CD14-positive monocyte (primary cell): ENCODE data around the gene ZNF726. TPM values are rescaled to one million over a fixed set of nuclear protein-coding genes. Genes with fewer than 3 reads are reported as not detected.
A peak's percentile ranks its signal among the peaks of the same experiment; 100 is the strongest.
"Not testable (repeated sequence)": the region's sequence is repeated elsewhere in the genome, so short reads cannot be mapped to it uniquely, and the experiment has no call there.

Source experiments
- DNase-seq, 3 donors: peaks; one replicate each; pipeline ENCODE4 v3.0.0-alpha.2; 2011 to 2022
- H2AFZ ChIP-seq: 2 replicates; pipeline ENCODE4 v1.6.0; 2012; ENCODE audit warnings: mild to moderate bottlenecking, low read depth, low read length, inconsistent platforms; ENCODE audit not compliant: insufficient read depth, poor library complexity, severe bottlenecking
- H3K27ac ChIP-seq, 2 donors: 1 replicate in 1 of 2; 2 replicates in 1 of 2; pipeline ENCODE4 v1.5.1; 2012 to 2013; ENCODE audit warnings: low read length in 2 of 2, control low read depth in 1 of 2, inconsistent platforms in 1 of 2, low read depth in 1 of 2, mild to moderate bottlenecking in 1 of 2
- H3K27me3 ChIP-seq, 2 donors: one replicate each; pipeline versions ENCODE4 v1.6.0 to v1.6.1; 2011 to 2013; ENCODE audit warnings: low read length in 2 of 2; ENCODE audit not compliant: control insufficient read depth in 2 of 2, insufficient read depth in 2 of 2
- H3K36me3 ChIP-seq, 2 donors: replicated peaks in 1 of 2; 1 replicate in 1 of 2; 2 replicates in 1 of 2; pipeline versions ENCODE4 v1.5.1 to v1.6.1; 2012 to 2013; ENCODE audit warnings: low read length in 2 of 2, control low read depth in 1 of 2, inconsistent platforms in 1 of 2, mild to moderate bottlenecking in 1 of 2; ENCODE audit not compliant: insufficient read depth in 2 of 2, control insufficient read depth in 1 of 2
- H3K4me1 ChIP-seq, 2 donors: 1 replicate in 1 of 2; 2 replicates in 1 of 2; pipeline versions ENCODE4 v1.5.1 to v1.6.1; 2012 to 2013; ENCODE audit warnings: low read length in 2 of 2, control low read depth in 1 of 2, inconsistent platforms in 1 of 2, mild to moderate bottlenecking in 1 of 2, moderate library complexity in 1 of 2; ENCODE audit not compliant: insufficient read depth in 2 of 2, control insufficient read depth in 1 of 2
- H3K4me2 ChIP-seq: replicated peaks from 2 replicates; pipeline ENCODE3; 2012; ENCODE audit warnings: low read length, moderate library complexity, mild to moderate bottlenecking; ENCODE audit not compliant: poor library complexity, severe bottlenecking; ENCODE audit errors: extremely low read depth
- H3K4me3 ChIP-seq, 3 experiments: fragments of 200-600 bp in 1 of 3; sonication (generic) in 1 of 3; replicated peaks in 1 of 3; 1 replicate in 2 of 3; 2 replicates in 1 of 3; pipeline ENCODE4 v1.5.1; 2011 to 2013; ENCODE audit warnings: low read length in 3 of 3, mild to moderate bottlenecking in 3 of 3, control low read depth in 2 of 3, low read depth in 2 of 3, inconsistent platforms in 1 of 3, moderate library complexity in 1 of 3
- H3K79me2 ChIP-seq: 2 replicates; pipeline ENCODE4 v1.6.0; 2012; ENCODE audit warnings: mild to moderate bottlenecking, control low read depth, inconsistent platforms, low read length, moderate library complexity; ENCODE audit not compliant: insufficient read depth
- H3K9ac ChIP-seq: 2 replicates; pipeline ENCODE4 v1.6.0; 2017; ENCODE audit warnings: low read length, mild to moderate bottlenecking; ENCODE audit not compliant: insufficient read depth, poor library complexity, severe bottlenecking
- H3K9me3 ChIP-seq, 2 donors: replicated peaks in 1 of 2; 1 replicate in 1 of 2; 2 replicates in 1 of 2; pipeline versions ENCODE4 v1.5.1 to v1.6.1; 2012 to 2013; ENCODE audit warnings: low read length in 2 of 2, control low read depth in 1 of 2; ENCODE audit not compliant: control insufficient read depth in 1 of 2, insufficient read depth in 1 of 2
- H4K20me1 ChIP-seq: 2 replicates; pipeline ENCODE4 v1.6.0; 2012; ENCODE audit warnings: mild to moderate bottlenecking, low read length, control low read depth, moderate library complexity; ENCODE audit not compliant: insufficient read depth
- H3K27ac Mint-ChIP-seq, 7 donors: one replicate each; pipeline ENCODE4 v1.8.0; 2020; ENCODE audit warnings: mild to moderate bottlenecking in 7 of 7, mixed read lengths in 7 of 7, moderate library complexity in 6 of 7, inconsistent platforms in 2 of 7
- H3K27me3 Mint-ChIP-seq, 3 donors: one replicate each; pipeline ENCODE4 v1.8.0; 2021 to 2022; ENCODE audit warnings: low read depth in 3 of 3, mild to moderate bottlenecking in 3 of 3, mixed read lengths in 3 of 3, moderate library complexity in 3 of 3, inconsistent platforms in 1 of 3
- H3K36me3 Mint-ChIP-seq, 2 donors: one replicate each; pipeline ENCODE4 v1.8.0; 2020; ENCODE audit warnings: mixed read lengths in 2 of 2, inconsistent platforms in 1 of 2, mild to moderate bottlenecking in 1 of 2
- H3K4me1 Mint-ChIP-seq: one replicate; pipeline ENCODE4 v1.8.0; 2020; ENCODE audit warnings: mild to moderate bottlenecking, mixed read lengths
- H3K4me3 Mint-ChIP-seq, 2 donors: one replicate each; pipeline ENCODE4 v1.8.0; 2020; ENCODE audit warnings: mild to moderate bottlenecking in 2 of 2, mixed read lengths in 2 of 2, moderate library complexity in 1 of 2
- H3K9me3 Mint-ChIP-seq, 7 donors: one replicate each; pipeline ENCODE4 v1.8.0; 2020 to 2022; ENCODE audit warnings: mixed read lengths in 7 of 7, mild to moderate bottlenecking in 6 of 7, moderate library complexity in 6 of 7, inconsistent platforms in 2 of 7
- CTCF ChIP-seq: fragments of 200-600 bp; IDR thresholded peaks from one replicate; pipeline ENCODE4 v1.8.0; 2022; ENCODE audit warnings: antibody characterized with exemption, mild to moderate bottlenecking
- WGBS: methylation state at CpG from one replicate; pipeline ENCODE4 v1.1.5; 2013; ENCODE audit warnings: missing lambda C conversion rate; ENCODE audit not compliant: insufficient coverage; 5-methylcytosine and 5-hydroxymethylcytosine counted together
- intact Hi-C, 2 donors: fragments of 100-400 bp; cut with micrococcal nuclease; formaldehyde crosslinking; loops; one replicate each; pipeline versions ENCODE4 v1.15.0 to v1.15.1; 2023
- polyA plus RNA-seq, 3 donors: library from polyadenylated mRNA; depleted of rRNA in 1 of 3; unstranded in 2 of 3; stranded (reverse) in 1 of 3; fragments of 300-500 nt in 2 of 3; fragments of >200 nt in 1 of 3; fragmentation: Illumina TruSeq in 2 of 3; gene quantifications; 1 replicate in 2 of 3; 2 replicates in 1 of 3; pipeline ENCODE4 v1.2.3, GENCODE V29; 2012 to 2021

The ZNF726 gene
- polyA plus RNA-seq, 3 donors = 0.10 to 0.34 (median 0.28) TPM

- H2AFZ ChIP-seq = no peak overlapping the region
- H3K9me3 ChIP-seq = peaks cover 26 to 46% of the 10 kb centered on the region in 2 donors
- no peaks in the 10 kb centered on the region for H3K79me2 ChIP-seq
- H3K4me1 ChIP-seq = no peaks in the 10 kb centered on the region
- no peak overlapping the region for H3K9ac ChIP-seq
- Mint-ChIP-seq H3K27ac (no peak overlapping the region), H3K9me3 (peaks cover 24 to 45% (median 40%) of the 10 kb centered on the region in 7 donors), H3K36me3 (no peaks in the 10 kb centered on the region), H3K4me1 (no peaks in the 10 kb centered on the region), H3K27me3 (peaks cover 17 to 26% (median 19%) of the 10 kb centered on the region in 3 donors), H3K4me3 (peak overlapping the region in 1 of 2 donors; percentile 57)
- no peak for DNase-seq
- H4K20me1 ChIP-seq = no peaks in the 10 kb centered on the region
- H3K36me3 ChIP-seq = no peaks in the 10 kb centered on the region
- intact Hi-C loops = no loop called here
- H3K27me3 ChIP-seq = peaks cover 0 to 16% of the 10 kb centered on the region in 2 donors
- no peak overlapping the region for H3K4me2 ChIP-seq
- WGBS = 27% methylated on average over 14 of the region's 16 CpGs
- H3K27ac ChIP-seq = no peak overlapping the region
- no peak for TF ChIP-seq CTCF
- H3K4me3 ChIP-seq = no peak overlapping the region
Observed at GRCh38 chr19:23972161-23972560, 57.5 kb downstream of the ZNF726 start.

- peaks cover 38 to 57% of the 10 kb centered on the region in 2 donors for H3K9me3 ChIP-seq
- Mint-ChIP-seq H3K27ac (no peak overlapping the region), H3K4me3 (no peak overlapping the region), H3K27me3 (peaks cover 17 to 26% (median 19%) of the 10 kb centered on the region in 3 donors), H3K9me3 (peaks cover 29 to 61% (median 49%) of the 10 kb centered on the region in 7 donors), H3K36me3 (no peaks in the 10 kb centered on the region), H3K4me1 (no peaks in the 10 kb centered on the region)
- no peak overlapping the region for H2AFZ ChIP-seq
- no peaks in the 10 kb centered on the region for H3K36me3 ChIP-seq
- no peaks in the 10 kb centered on the region for H3K4me1 ChIP-seq
- H3K27ac ChIP-seq = no peak overlapping the region
- no peak overlapping the region for H3K9ac ChIP-seq
- no peak for DNase-seq
- peaks cover 0 to 16% of the 10 kb centered on the region in 2 donors for H3K27me3 ChIP-seq
- H3K79me2 ChIP-seq = no peaks in the 10 kb centered on the region
- no peak overlapping the region for H3K4me3 ChIP-seq
- WGBS = 100% methylated on average over 1 of the region's 2 CpGs
- no peaks in the 10 kb centered on the region for H4K20me1 ChIP-seq
- intact Hi-C loops = no loop called here
- no peak overlapping the region for H3K4me2 ChIP-seq
- no peak for TF ChIP-seq CTCF
Observed at GRCh38 chr19:23974941-23975340, 60.3 kb downstream of the ZNF726 start.

GRCh38 chr19:23976631-23977030 is 61.9 kb downstream of the ZNF726 start:
- H3K36me3 ChIP-seq, H3K4me1 Mint-ChIP-seq, H3K4me1 ChIP-seq, H3K4me2 ChIP-seq, H4K20me1 ChIP-seq, H3K36me3 Mint-ChIP-seq, H3K9ac ChIP-seq, DNase-seq, H3K27ac ChIP-seq, H2AFZ ChIP-seq, H3K4me3 Mint-ChIP-seq, intact Hi-C loops, H3K27me3 ChIP-seq, H3K27ac Mint-ChIP-seq, H3K79me2 ChIP-seq, H3K4me3 ChIP-seq: not testable (repeated sequence)
- WGBS = no CpG with 5 or more reads among the region's 3 CpGs
- peaks cover 37 to 66% of the 10 kb centered on the region in 2 donors for H3K9me3 ChIP-seq
- Mint-ChIP-seq H3K9me3 (peaks cover 29 to 56% (median 49%) of the 10 kb centered on the region in 7 donors), H3K27me3 (peaks cover 10 to 16% (median 11%) of the 10 kb centered on the region in 3 donors)
